Kidney (tissue), 22 donors: ENCODE measurements around the gene RTKN. TPM values are rescaled to one million over a fixed set of nuclear protein-coding genes. Genes with fewer than 3 reads are reported as not detected.

ENCODE experiments used
- DNase-seq, 5 donors: peaks; one replicate each; pipeline ENCODE4 v3.0.0-alpha.2; 2013 to 2020
- FAIRE-seq: peaks from 2 replicates; lab custom pipeline; 2012; peaks lifted over from hg19 to GRCh38; lab: Jason Lieb, UNC
- H3K27ac ChIP-seq, 2 donors: one replicate each; pipeline ENCODE4 v1.7.0; 2013; ENCODE audit warnings: low read depth in 2 of 2, low read length in 2 of 2, inconsistent platforms in 1 of 2
- H3K27me3 ChIP-seq: one replicate; pipeline ENCODE4 v1.7.1; 2013; ENCODE audit warnings: low read length, inconsistent platforms; ENCODE audit not compliant: control insufficient read depth, insufficient read depth
- H3K36me3 ChIP-seq, 3 donors: one replicate each; pipeline versions ENCODE4 v1.7.0 to v1.7.1; 2013; ENCODE audit warnings: low read length in 3 of 3, control low read depth in 1 of 3, inconsistent platforms in 1 of 3; ENCODE audit not compliant: insufficient read depth in 3 of 3, control insufficient read depth in 2 of 3
- H3K4me1 ChIP-seq, 3 donors: one replicate each; pipeline versions ENCODE4 v1.7.0 to v1.7.1; 2013; ENCODE audit warnings: low read length in 3 of 3, inconsistent platforms in 1 of 3, low read depth in 1 of 3; ENCODE audit not compliant: control insufficient read depth in 2 of 3, insufficient read depth in 2 of 3
- H3K4me3 ChIP-seq, 3 donors: one replicate each; pipeline versions ENCODE4 v1.7.0 to v1.8.1; 2013; ENCODE audit warnings: low read length in 3 of 3, control low read depth in 1 of 3, inconsistent platforms in 1 of 3
- H3K9ac ChIP-seq, 3 donors: one replicate each; pipeline versions ENCODE4 v1.7.0 to v1.7.1; 2013; ENCODE audit warnings: low read length in 3 of 3, control low read depth in 1 of 3, inconsistent platforms in 1 of 3
- H3K9me3 ChIP-seq, 3 donors: one replicate each; pipeline versions ENCODE4 v1.7.0 to v1.7.1; 2013; ENCODE audit warnings: low read length in 3 of 3, control low read depth in 1 of 3, inconsistent platforms in 1 of 3; ENCODE audit not compliant: control insufficient read depth in 2 of 3, insufficient read depth in 1 of 3
- intact Hi-C: fragments of 100-400 bp; cut with DNase I; formaldehyde crosslinking; loops from one replicate; pipeline ENCODE4 v1.11.1; 2022
- long read RNA-seq, 10 donors: library from polyadenylated mRNA in 1 of 10; unstranded in 1 of 10; transcript quantifications; one replicate each; pipeline ENCODE4 v2.0.0 and lab custom pipeline, GENCODE V29; 2021 to 2026
- polyA plus RNA-seq: library from polyadenylated mRNA; stranded (reverse); fragments of 350-450 nt; fragmentation: Illumina TruSeq; extraction: RNeasy Lipid Tissue Mini Kit (QIAGEN cat#74804); gene quantifications from one replicate; pipeline ENCODE4 v1.2.3, GENCODE V29; 2014; ENCODE audit warnings: low read depth, low replicate concordance; ENCODE audit not compliant: insufficient read depth
- total RNA-seq: library from RNA; stranded (reverse); fragmentation: NEBNext Ultra II Directional; extraction: Animal tissue kit (Norgen Biotek cat#: 25700); gene quantifications from one replicate; pipeline ENCODE4 v1.2.1, GENCODE V29; 2021
- TF ChIP-seq, protein P1 (sequence below): IDR thresholded peaks from 3 replicates; pipeline ENCODE4 v1.5.1; 2012; ENCODE audit warnings: mild to moderate bottlenecking, moderate library complexity, borderline replicate concordance; ENCODE audit not compliant: insufficient read depth; ENCODE audit errors: extremely low read depth
- donor health status: control.
- donor health status: control.
- donor health status: control.
- donor health status: control.
- donor health status: control.
- donor health status: DM: yes; HTN: yes; CAD: no.
- donor health status: Normal renal cell carcinoma (clear cell type).

Gene RTKN, protein sequence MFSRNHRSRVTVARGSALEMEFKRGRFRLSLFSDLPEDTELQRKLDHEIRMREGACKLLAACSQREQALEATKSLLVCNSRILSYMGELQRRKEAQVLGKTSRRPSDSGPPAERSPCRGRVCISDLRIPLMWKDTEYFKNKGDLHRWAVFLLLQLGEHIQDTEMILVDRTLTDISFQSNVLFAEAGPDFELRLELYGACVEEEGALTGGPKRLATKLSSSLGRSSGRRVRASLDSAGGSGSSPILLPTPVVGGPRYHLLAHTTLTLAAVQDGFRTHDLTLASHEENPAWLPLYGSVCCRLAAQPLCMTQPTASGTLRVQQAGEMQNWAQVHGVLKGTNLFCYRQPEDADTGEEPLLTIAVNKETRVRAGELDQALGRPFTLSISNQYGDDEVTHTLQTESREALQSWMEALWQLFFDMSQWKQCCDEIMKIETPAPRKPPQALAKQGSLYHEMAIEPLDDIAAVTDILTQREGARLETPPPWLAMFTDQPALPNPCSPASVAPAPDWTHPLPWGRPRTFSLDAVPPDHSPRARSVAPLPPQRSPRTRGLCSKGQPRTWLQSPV
- total RNA-seq (76.4 TPM), polyA plus RNA-seq (95.6 TPM)
- long read RNA-seq, donor 1, transcript RTKN-202 (12 exons, 2,142 nt): major isoform, 5 of 14 reads
- long read RNA-seq, donor 1, partial matches to known transcripts: 0 of 14 reads
- long read RNA-seq, donor 1, other reads (novel, unspliced or antisense): 0 of 14 reads
- long read RNA-seq, donor 2, transcript RTKN-202 (12 exons, 2,142 nt): major isoform, 5 of 16 reads
- long read RNA-seq, donor 2, partial matches to known transcripts: 5 of 16 reads
- long read RNA-seq, donor 2, other reads (novel, unspliced or antisense): 0 of 16 reads
- long read RNA-seq, donor 3, transcript RTKN-202 (12 exons, 2,142 nt): major isoform, 7 of 12 reads
- long read RNA-seq, donor 3, partial matches to known transcripts: 0 of 12 reads
- long read RNA-seq, donor 3, other reads (novel, unspliced or antisense): 0 of 12 reads
- long read RNA-seq, donor 4, partial matches to known transcripts: 118 of 217 reads
- long read RNA-seq, donor 4, other reads (novel, unspliced or antisense): 90 of 217 reads
- long read RNA-seq, donor 5: 0 reads
- long read RNA-seq, donor 6, partial matches to known transcripts: 0 of 2 reads
- long read RNA-seq, donor 6, other reads (novel, unspliced or antisense): 0 of 2 reads
- long read RNA-seq, donor 7, transcript RTKN-202 (12 exons, 2,142 nt): major isoform, 34 of 90 reads
- long read RNA-seq, donor 7, transcript RTKN-207 (2 exons, 1,105 nt): minor isoform, 7 of 90 reads
- long read RNA-seq, donor 7, transcript RTKN-210 (3 exons, 853 nt): minor isoform, 14 of 90 reads
- long read RNA-seq, donor 7, partial matches to known transcripts: 4 of 90 reads
- long read RNA-seq, donor 7, other reads (novel, unspliced or antisense): 23 of 90 reads
- long read RNA-seq, donor 8, partial matches to known transcripts: 0 of 8 reads
- long read RNA-seq, donor 8, other reads (novel, unspliced or antisense): 0 of 8 reads
- long read RNA-seq, donor 9, partial matches to known transcripts: 0 of 2 reads
- long read RNA-seq, donor 9, other reads (novel, unspliced or antisense): 0 of 2 reads
- long read RNA-seq, donor 10, transcript RTKN-202 (12 exons, 2,142 nt): major isoform, 6 of 19 reads
- long read RNA-seq, donor 10, partial matches to known transcripts: 5 of 19 reads
- long read RNA-seq, donor 10, other reads (novel, unspliced or antisense): 0 of 19 reads

- intact Hi-C loops: no loop called here
- DNase-seq (peak; percentile 72 to 87 (median 86)), FAIRE-seq (peak; percentile 38)
- H3K4me1 ChIP-seq: peaks cover 9 to 20% (median 19%) of the 10 kb centered on the region in 3 donors
- H3K9ac ChIP-seq: peak within 1 kb of the TSS; percentile 38 to 83 (median 67)
- peak within 1 kb of the TSS; percentile 63 to 85 (median 85) for H3K4me3 ChIP-seq
- no peaks in the 10 kb centered on the region for H3K36me3 ChIP-seq
- no peaks in the 10 kb centered on the region for H3K27me3 ChIP-seq
- H3K27ac ChIP-seq: peak within 1 kb of the TSS; percentile 92 to 95
- TF ChIP-seq, protein P1, sequence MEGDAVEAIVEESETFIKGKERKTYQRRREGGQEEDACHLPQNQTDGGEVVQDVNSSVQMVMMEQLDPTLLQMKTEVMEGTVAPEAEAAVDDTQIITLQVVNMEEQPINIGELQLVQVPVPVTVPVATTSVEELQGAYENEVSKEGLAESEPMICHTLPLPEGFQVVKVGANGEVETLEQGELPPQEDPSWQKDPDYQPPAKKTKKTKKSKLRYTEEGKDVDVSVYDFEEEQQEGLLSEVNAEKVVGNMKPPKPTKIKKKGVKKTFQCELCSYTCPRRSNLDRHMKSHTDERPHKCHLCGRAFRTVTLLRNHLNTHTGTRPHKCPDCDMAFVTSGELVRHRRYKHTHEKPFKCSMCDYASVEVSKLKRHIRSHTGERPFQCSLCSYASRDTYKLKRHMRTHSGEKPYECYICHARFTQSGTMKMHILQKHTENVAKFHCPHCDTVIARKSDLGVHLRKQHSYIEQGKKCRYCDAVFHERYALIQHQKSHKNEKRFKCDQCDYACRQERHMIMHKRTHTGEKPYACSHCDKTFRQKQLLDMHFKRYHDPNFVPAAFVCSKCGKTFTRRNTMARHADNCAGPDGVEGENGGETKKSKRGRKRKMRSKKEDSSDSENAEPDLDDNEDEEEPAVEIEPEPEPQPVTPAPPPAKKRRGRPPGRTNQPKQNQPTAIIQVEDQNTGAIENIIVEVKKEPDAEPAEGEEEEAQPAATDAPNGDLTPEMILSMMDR: no peak
- H3K9me3 ChIP-seq: no peaks in the 10 kb centered on the region
These were observed at the start of gene RTKN for GRCh38 chr2:74441690-74442482. RTKN (minus strand) TSS chr2:74441937; CDS start chr2:74441816, 121 bp downstream.

DNA sequence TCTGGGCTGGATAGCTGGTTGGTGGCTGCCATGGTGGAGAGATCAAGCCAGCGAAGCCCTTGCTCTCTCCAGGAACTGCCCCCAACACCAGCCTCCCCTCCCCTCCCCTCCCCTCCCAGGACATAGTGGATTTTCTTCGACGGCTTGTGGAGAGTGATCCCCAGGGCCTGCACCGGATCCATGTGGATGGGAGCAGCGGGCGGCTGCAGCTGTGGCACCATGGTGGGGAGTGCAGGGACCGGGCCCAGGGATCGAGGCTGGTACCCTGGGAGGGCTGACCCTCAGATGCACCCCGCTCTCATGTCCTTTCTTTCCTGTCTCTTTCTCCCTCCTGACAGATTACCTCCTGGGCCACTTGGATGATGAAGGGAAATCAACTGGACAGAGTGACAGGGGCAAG lies 48.2 kb upstream of the RTKN start:
- Histone ChIP-seq H3K27me3 (no peaks in the 10 kb centered on the region), H3K9ac (no peak overlapping the region), H3K4me3 (no peak overlapping the region), H3K27ac (no peak overlapping the region), H3K36me3 (peaks cover 0 to 30% (median 28%) of the 10 kb centered on the region in 3 donors), H3K4me1 (no peaks in the 10 kb centered on the region), H3K9me3 (no peaks in the 10 kb centered on the region)
- TF ChIP-seq, protein P1: no peak
- no peak for FAIRE-seq
- intact Hi-C loops: loop anchor here (5.0 kb wide), 1 partner anchor 97 kb away; no protein-coding TSS in a partner anchor
- DNase-seq: no peak
